Measurements from ENCODE around the gene HAPLN2.

HAPLN2 gene

GRCh38 chr1:156598731-156599432, 20.3 kb upstream of the HAPLN2 start:
- H3K4me1 ChIP-seq (ENCODE audit: insufficient read depth, low read length), result peaks cover 28% of the 10 kb centered on the region
- H3K9ac ChIP-seq (ENCODE audit: low read depth, low read length), result no peak overlapping the region; the same call in 1 of the 2 replicates
- TF ChIP-seq CTCF (IDR thresholded peaks at IDR 0.05; ENCODE audit: borderline replicate concordance, extremely low read depth, low read length, poor library complexity, severe bottlenecking) (no peak), EZH2 (IDR thresholded peaks at IDR 0.05; ENCODE audit: borderline replicate concordance, low read depth, low read length, severe bottlenecking) (no peak)
- no peaks in the 10 kb centered on the region for H3K9me3 ChIP-seq (ENCODE audit: insufficient read depth, low read length, severe bottlenecking)
- no peak overlapping the region for H2AFZ ChIP-seq (ENCODE audit: low read depth, low read length)
- no peak for ATAC-seq (ENCODE audit: insufficient read depth, low read depth)
- DNase-seq, result no peak
- peaks cover 56% of the 10 kb centered on the region for H3K36me3 ChIP-seq (ENCODE audit: insufficient read depth, low read length)
- H3K27ac ChIP-seq (ENCODE audit: low read length), result no peak overlapping the region
- no peaks in the 10 kb centered on the region for H3K27me3 ChIP-seq (ENCODE audit: insufficient read depth, low read length, poor library complexity)
- H3K4me3 ChIP-seq (ENCODE audit: low read depth in 1 of 2, low read length in 2 of 2), result no peak overlapping the region
- peaks cover 44% of the 10 kb centered on the region for H3K79me2 ChIP-seq (ENCODE audit: insufficient read depth, low read length)
- H3K4me2 ChIP-seq (ENCODE audit: insufficient read depth, low read length), result peak overlapping the region; percentile 14; the same call in 1 of the 2 replicates
- peaks cover 7% of the 10 kb centered on the region; the same call in 1 of the 2 replicates for H4K20me1 ChIP-seq (ENCODE audit: insufficient read depth, low read length)

- H3K4me3 ChIP-seq (ENCODE audit: low read depth in 1 of 2, low read length in 2 of 2), result peak overlapping the region in 1 of 2 experiments; percentile 87; a peak in 1 of 4 replicates
- H3K27me3 ChIP-seq (ENCODE audit: insufficient read depth, low read length, poor library complexity), result no peaks in the 10 kb centered on the region
- no peak for DNase-seq
- peak overlapping the region; percentile 67 for H3K9ac ChIP-seq (ENCODE audit: low read depth, low read length)
- no peak overlapping the region for H2AFZ ChIP-seq (ENCODE audit: low read depth, low read length)
- peak; percentile 20; the same call in 1 of the 3 replicates for ATAC-seq (ENCODE audit: insufficient read depth, low read depth)
- H3K9me3 ChIP-seq (ENCODE audit: insufficient read depth, low read length, severe bottlenecking), result no peaks in the 10 kb centered on the region
- H3K4me1 ChIP-seq (ENCODE audit: insufficient read depth, low read length), result peaks cover 28% of the 10 kb centered on the region
- TF ChIP-seq EZH2 (IDR thresholded peaks at IDR 0.05; ENCODE audit: borderline replicate concordance, low read depth, low read length, severe bottlenecking) (no peak), CTCF (IDR thresholded peaks at IDR 0.05; ENCODE audit: borderline replicate concordance, extremely low read depth, low read length, poor library complexity, severe bottlenecking) (peak; percentile 31)
- peak overlapping the region; percentile 74; the same call in 1 of the 2 replicates for H3K4me2 ChIP-seq (ENCODE audit: insufficient read depth, low read length)
- peaks cover 7% of the 10 kb centered on the region; the same call in 1 of the 2 replicates for H4K20me1 ChIP-seq (ENCODE audit: insufficient read depth, low read length)
- H3K36me3 ChIP-seq (ENCODE audit: insufficient read depth, low read length), result peaks cover 47% of the 10 kb centered on the region
- H3K27ac ChIP-seq (ENCODE audit: low read length), result no peak overlapping the region
- peaks cover 44% of the 10 kb centered on the region for H3K79me2 ChIP-seq (ENCODE audit: insufficient read depth, low read length)
These were observed 19.4 kb upstream of the HAPLN2 start for GRCh38 chr1:156599811-156600210.

- peaks cover 44% of the 10 kb centered on the region for H3K79me2 ChIP-seq (ENCODE audit: insufficient read depth, low read length)
These were observed 18.5 kb upstream of the HAPLN2 start for GRCh38 chr1:156600733-156601121.

More at GRCh38 chr1:156600733-156601121, 18.5 kb upstream of the HAPLN2 start:
- peaks cover 7% of the 10 kb centered on the region; the same call in 1 of the 2 replicates for H4K20me1 ChIP-seq (ENCODE audit: insufficient read depth, low read length)
- H3K9me3 ChIP-seq (ENCODE audit: insufficient read depth, low read length, severe bottlenecking), result no peaks in the 10 kb centered on the region
- H3K36me3 ChIP-seq (ENCODE audit: insufficient read depth, low read length), result peaks cover 38% of the 10 kb centered on the region
- peak overlapping the region; percentile 67 for H3K9ac ChIP-seq (ENCODE audit: low read depth, low read length)
- H3K4me2 ChIP-seq (ENCODE audit: insufficient read depth, low read length), result peak overlapping the region; percentile 74
- peak overlapping the region; percentile 93 for H2AFZ ChIP-seq (ENCODE audit: low read depth, low read length)
- DNase-seq (no peak), ATAC-seq (ENCODE audit: insufficient read depth, low read depth) (peak; percentile 20)
- no peaks in the 10 kb centered on the region for H3K27me3 ChIP-seq (ENCODE audit: insufficient read depth, low read length, poor library complexity)
- peaks cover 28% of the 10 kb centered on the region for H3K4me1 ChIP-seq (ENCODE audit: insufficient read depth, low read length)
- H3K27ac ChIP-seq (ENCODE audit: low read length), result peak overlapping the region; percentile 88
- peak overlapping the region; percentile 55 to 87 for H3K4me3 ChIP-seq (ENCODE audit: low read depth in 1 of 2, low read length in 2 of 2)
- TF ChIP-seq CTCF (IDR thresholded peaks at IDR 0.05; ENCODE audit: borderline replicate concordance, extremely low read depth, low read length, poor library complexity, severe bottlenecking) (no peak), EZH2 (IDR thresholded peaks at IDR 0.05; ENCODE audit: borderline replicate concordance, low read depth, low read length, severe bottlenecking) (no peak)

All from DND-41 (cell line).